HUES6 (cell line): Measurements from ENCODE around the gene AKNA.

Experiments used
- H3K27ac ChIP-seq: 2 replicates; pipeline ENCODE4 v1.7.0; 2013; ENCODE audit warnings: low read depth, mild to moderate bottlenecking, low read length, inconsistent platforms
- H3K27me3 ChIP-seq: 2 replicates; pipeline ENCODE4 v1.6.1; 2013; ENCODE audit warnings: low read length; ENCODE audit not compliant: control insufficient read depth, insufficient read depth
- H3K36me3 ChIP-seq: 2 replicates; pipeline ENCODE4 v1.6.1; 2013; ENCODE audit warnings: low read length; ENCODE audit not compliant: control insufficient read depth, insufficient read depth
- H3K4me1 ChIP-seq: 2 replicates; pipeline ENCODE4 v1.6.1; 2013; ENCODE audit warnings: low read length; ENCODE audit not compliant: control insufficient read depth, insufficient read depth
- H3K4me3 ChIP-seq: 2 replicates; pipeline ENCODE4 v1.5.1; 2013; ENCODE audit warnings: low read depth, low read length
- H3K9ac ChIP-seq: one replicate; pipeline ENCODE4 v1.6.1; 2013; ENCODE audit warnings: mild to moderate bottlenecking, low read length
- H3K9me3 ChIP-seq: 2 replicates; pipeline ENCODE4 v1.6.1; 2013; ENCODE audit warnings: low read depth, low read length; ENCODE audit not compliant: control insufficient read depth, insufficient read depth

Gene AKNA

DNA sequence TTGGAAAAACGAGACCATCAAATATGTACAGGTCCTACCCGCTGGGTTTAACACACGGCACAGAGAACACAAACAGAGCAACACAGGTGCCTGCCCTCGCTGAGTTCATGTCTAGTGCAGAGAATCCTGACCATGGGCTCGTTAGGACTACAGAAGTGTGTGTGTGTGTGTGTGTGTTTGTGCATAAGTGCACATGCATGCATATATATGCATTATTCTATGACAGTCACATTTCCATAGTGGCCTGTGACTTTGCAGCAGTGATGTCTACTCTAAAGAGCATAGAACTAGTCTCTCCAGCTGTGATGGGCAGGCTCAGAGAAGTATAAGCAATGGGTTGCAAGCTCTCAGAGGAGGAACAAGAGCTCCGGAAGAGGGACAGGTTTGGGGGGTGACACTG, 30.4 kb downstream of the AKNA start:
- Histone ChIP-seq H3K4me1 (no peaks in the 10 kb centered on the region), H3K27me3 (no peaks in the 10 kb centered on the region), H3K4me3 (no peak overlapping the region), H3K36me3 (peaks cover 71% of the 10 kb centered on the region), H3K9me3 (no peaks in the 10 kb centered on the region), H3K9ac (no peak overlapping the region), H3K27ac (no peak overlapping the region)

DNA sequence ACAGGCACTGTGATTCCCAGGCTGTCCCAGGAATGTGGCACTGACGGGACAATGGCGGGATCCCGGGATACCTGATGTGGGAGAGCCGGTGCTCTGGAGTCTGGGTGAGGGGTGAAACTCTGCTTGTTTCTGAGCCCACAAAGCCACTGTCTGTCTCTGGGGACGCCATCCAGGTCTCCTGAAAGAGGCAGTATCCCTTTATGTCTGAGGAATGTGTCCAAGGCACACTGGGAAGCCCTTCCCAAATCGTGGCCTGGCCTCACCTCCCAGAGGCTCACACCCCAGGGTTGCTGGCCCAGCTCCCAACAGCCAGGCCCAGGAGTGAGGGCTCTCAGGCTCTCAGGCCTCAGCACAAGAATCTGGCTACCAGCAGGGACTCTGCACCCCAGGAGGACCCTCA, 31.0 kb downstream of the AKNA start:
- no peak overlapping the region for H3K9ac ChIP-seq
- H3K4me1 ChIP-seq = no peaks in the 10 kb centered on the region
- no peaks in the 10 kb centered on the region for H3K27me3 ChIP-seq
- H3K4me3 ChIP-seq = no peak overlapping the region
- H3K36me3 ChIP-seq = peaks cover 68% of the 10 kb centered on the region
- H3K27ac ChIP-seq = no peak overlapping the region; the same call in 1 of the 2 replicates
- H3K9me3 ChIP-seq = no peaks in the 10 kb centered on the region

- Histone ChIP-seq H3K36me3 (peaks cover 63% of the 10 kb centered on the region), H3K27ac (no peak overlapping the region), H3K4me1 (no peaks in the 10 kb centered on the region), H3K27me3 (no peaks in the 10 kb centered on the region), H3K9me3 (no peaks in the 10 kb centered on the region), H3K9ac (no peak overlapping the region), H3K4me3 (no peak overlapping the region)
Observed at GRCh38 chr9:114355821-114356220, 32.0 kb downstream of the AKNA start.

GRCh38 chr9:114351932-114352331, 35.9 kb downstream of the AKNA start:
- peaks cover 19% of the 10 kb centered on the region for H3K4me1 ChIP-seq

GRCh38 chr9:114350636-114351401, 37.0 kb downstream of the AKNA start:
- Histone ChIP-seq H3K9ac (no peak overlapping the region), H3K9me3 (no peaks in the 10 kb centered on the region), H3K4me1 (peaks cover 19% of the 10 kb centered on the region), H3K4me3 (no peak overlapping the region), H3K27me3 (no peaks in the 10 kb centered on the region), H3K27ac (no peak overlapping the region), H3K36me3 (peaks cover 55% of the 10 kb centered on the region)

More at GRCh38 chr9:114351932-114352331, 35.9 kb downstream of the AKNA start:
- peaks cover 55% of the 10 kb centered on the region for H3K36me3 ChIP-seq
- no peaks in the 10 kb centered on the region for H3K9me3 ChIP-seq
- no peak overlapping the region for H3K4me3 ChIP-seq
- H3K9ac ChIP-seq = no peak overlapping the region
- no peak overlapping the region for H3K27ac ChIP-seq
- no peaks in the 10 kb centered on the region for H3K27me3 ChIP-seq

- H3K27ac ChIP-seq = peak overlapping the region; percentile 78; the same call in 1 of the 2 replicates
- no peaks in the 10 kb centered on the region for H3K27me3 ChIP-seq
- H3K4me3 ChIP-seq = no peak overlapping the region
- no peaks in the 10 kb centered on the region for H3K9me3 ChIP-seq
- peaks cover 57% of the 10 kb centered on the region for H3K36me3 ChIP-seq
- H3K9ac ChIP-seq = peak overlapping the region; percentile 41
- peaks cover 19% of the 10 kb centered on the region for H3K4me1 ChIP-seq
Observed at GRCh38 chr9:114349713-114350480, 37.9 kb downstream of the AKNA start.

- H3K9ac ChIP-seq = peak overlapping the region; percentile 41
- H3K4me3 ChIP-seq = no peak overlapping the region
- H3K27me3 ChIP-seq = no peaks in the 10 kb centered on the region
- H3K27ac ChIP-seq = peak overlapping the region; percentile 78; the same call in 1 of the 2 replicates
- H3K36me3 ChIP-seq = peaks cover 65% of the 10 kb centered on the region
- H3K9me3 ChIP-seq = no peaks in the 10 kb centered on the region
- peaks cover 19% of the 10 kb centered on the region for H3K4me1 ChIP-seq
Observed at GRCh38 chr9:114348906-114349482, 38.8 kb downstream of the AKNA start.

DNA sequence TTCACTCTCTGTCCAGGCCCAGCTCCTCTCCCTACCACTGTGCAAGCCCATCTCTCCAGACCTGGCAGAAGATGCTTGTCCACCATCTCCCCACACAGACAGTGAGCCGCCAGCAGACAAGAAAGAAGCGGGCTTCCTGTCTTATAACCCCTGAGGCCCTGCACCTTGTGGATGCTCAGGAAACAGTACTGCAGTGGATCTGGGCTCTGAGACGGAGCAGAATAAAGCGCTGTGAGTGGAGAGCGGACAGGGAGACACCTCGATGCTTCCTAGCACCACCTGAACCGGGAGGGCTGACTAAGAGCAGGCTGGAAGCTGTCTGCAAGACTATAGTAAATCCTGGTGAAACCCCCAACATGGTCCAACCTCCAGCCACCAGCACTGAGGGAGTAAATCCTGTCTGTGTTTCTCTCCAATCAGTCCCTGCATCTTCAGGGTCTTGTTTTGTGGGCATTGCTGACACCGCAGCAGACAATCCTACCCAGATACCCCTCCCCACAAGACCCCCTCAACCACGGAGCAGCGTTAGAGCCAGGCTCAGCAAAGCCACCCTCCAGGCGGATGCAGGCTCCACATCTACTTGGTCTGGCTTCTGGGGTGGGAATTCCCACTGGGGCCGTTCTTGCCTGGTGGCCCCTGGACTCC, 39.4 kb downstream of the AKNA start:
- no peak overlapping the region for H3K27ac ChIP-seq
- no peaks in the 10 kb centered on the region for H3K27me3 ChIP-seq
- no peaks in the 10 kb centered on the region for H3K9me3 ChIP-seq
- peak overlapping the region; percentile 31 for H3K9ac ChIP-seq
- H3K36me3 ChIP-seq = peaks cover 67% of the 10 kb centered on the region
- no peak overlapping the region for H3K4me3 ChIP-seq
- peaks cover 19% of the 10 kb centered on the region for H3K4me1 ChIP-seq

GRCh38 chr9:114347675-114348074, 40.1 kb downstream of the AKNA start:
- H3K4me3 ChIP-seq = no peak overlapping the region
- no peaks in the 10 kb centered on the region for H3K27me3 ChIP-seq
- no peak overlapping the region for H3K27ac ChIP-seq
- H3K36me3 ChIP-seq = peaks cover 74% of the 10 kb centered on the region
- no peaks in the 10 kb centered on the region for H3K9me3 ChIP-seq
- peaks cover 19% of the 10 kb centered on the region for H3K4me1 ChIP-seq
- no peak overlapping the region for H3K9ac ChIP-seq

DNA sequence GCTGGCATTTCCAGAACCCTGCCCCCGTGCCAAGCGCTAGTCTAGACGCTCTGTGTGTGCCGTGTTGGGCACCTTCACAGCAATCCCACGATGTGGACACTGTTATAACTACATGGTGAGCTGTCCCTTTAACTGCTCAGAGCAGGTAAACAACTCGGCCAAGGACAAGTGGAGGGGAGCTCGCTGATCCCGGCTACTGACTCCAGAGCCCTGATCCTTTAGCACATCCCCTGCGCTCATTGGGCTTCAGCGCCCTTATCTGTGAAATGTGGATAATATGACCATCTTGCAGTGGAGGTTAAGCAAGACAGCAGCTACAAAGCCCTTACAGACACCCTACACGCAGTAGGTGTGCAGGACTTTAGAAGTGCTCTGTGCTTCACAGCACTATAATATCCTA, 41.6 kb downstream of the AKNA start:
- Histone ChIP-seq H3K27me3 (no peaks in the 10 kb centered on the region), H3K36me3 (peaks cover 81% of the 10 kb centered on the region), H3K9me3 (no peaks in the 10 kb centered on the region), H3K4me3 (no peak overlapping the region), H3K4me1 (peaks cover 19% of the 10 kb centered on the region), H3K9ac (no peak overlapping the region), H3K27ac (no peak overlapping the region)
